ENCODE measurements around the gene TUSC2.

The TUSC2 gene

DNA sequence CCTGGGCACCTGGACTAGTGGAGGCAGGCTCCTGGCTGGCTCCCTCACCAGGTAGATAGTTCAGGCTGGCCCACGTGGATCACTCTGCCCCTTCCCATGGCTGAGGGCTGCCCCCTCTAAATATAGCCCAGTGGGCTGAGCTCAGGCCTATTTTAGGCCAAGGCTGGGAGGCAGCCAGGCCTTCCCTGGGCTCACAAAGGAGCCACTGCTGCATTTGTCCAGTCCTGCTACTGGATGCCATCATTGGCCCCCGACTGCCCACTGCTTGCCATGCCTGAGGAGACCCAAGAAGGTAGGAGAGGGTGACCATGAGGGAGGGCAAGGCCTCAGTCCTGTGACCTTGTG lies 49.2 kb downstream of the TUSC2 start, which contains the start of gene LSMEM2:
Gene LSMEM2 (plus strand): TSS at position 208 of the 345 bp plus-strand sequence. CDS start 27 bp downstream, at position 235.
- Histone ChIP-seq H3K9me3 (ENCODE audit: insufficient read depth, low read length, severe bottlenecking) (no peaks in the 10 kb centered on the region), H3K79me2 (ENCODE audit: insufficient read depth, low read length) (no peaks in the 10 kb centered on the region), H3K36me3 (ENCODE audit: insufficient read depth, low read length) (no peaks in the 10 kb centered on the region), H4K20me1 (ENCODE audit: insufficient read depth, low read length) (no peaks in the 10 kb centered on the region), H2AFZ (ENCODE audit: low read depth, low read length) (no peak within 1 kb of the TSS), H3K4me3 (ENCODE audit: low read depth in 1 of 2, low read length in 2 of 2) (no peak within 1 kb of the TSS), H3K4me1 (ENCODE audit: insufficient read depth, low read length) (no peaks in the 10 kb centered on the region), H3K27me3 (ENCODE audit: insufficient read depth, low read length, poor library complexity) (peaks cover 24% of the 10 kb centered on the region), H3K9ac (ENCODE audit: low read depth, low read length) (no peak within 1 kb of the TSS), H3K27ac (ENCODE audit: low read length) (no peak within 1 kb of the TSS), H3K4me2 (ENCODE audit: insufficient read depth, low read length) (no peak within 1 kb of the TSS)
- TF ChIP-seq, protein P1, sequence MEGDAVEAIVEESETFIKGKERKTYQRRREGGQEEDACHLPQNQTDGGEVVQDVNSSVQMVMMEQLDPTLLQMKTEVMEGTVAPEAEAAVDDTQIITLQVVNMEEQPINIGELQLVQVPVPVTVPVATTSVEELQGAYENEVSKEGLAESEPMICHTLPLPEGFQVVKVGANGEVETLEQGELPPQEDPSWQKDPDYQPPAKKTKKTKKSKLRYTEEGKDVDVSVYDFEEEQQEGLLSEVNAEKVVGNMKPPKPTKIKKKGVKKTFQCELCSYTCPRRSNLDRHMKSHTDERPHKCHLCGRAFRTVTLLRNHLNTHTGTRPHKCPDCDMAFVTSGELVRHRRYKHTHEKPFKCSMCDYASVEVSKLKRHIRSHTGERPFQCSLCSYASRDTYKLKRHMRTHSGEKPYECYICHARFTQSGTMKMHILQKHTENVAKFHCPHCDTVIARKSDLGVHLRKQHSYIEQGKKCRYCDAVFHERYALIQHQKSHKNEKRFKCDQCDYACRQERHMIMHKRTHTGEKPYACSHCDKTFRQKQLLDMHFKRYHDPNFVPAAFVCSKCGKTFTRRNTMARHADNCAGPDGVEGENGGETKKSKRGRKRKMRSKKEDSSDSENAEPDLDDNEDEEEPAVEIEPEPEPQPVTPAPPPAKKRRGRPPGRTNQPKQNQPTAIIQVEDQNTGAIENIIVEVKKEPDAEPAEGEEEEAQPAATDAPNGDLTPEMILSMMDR (IDR thresholded peaks at IDR 0.05; ENCODE audit: borderline replicate concordance, extremely low read depth, low read length, poor library complexity, severe bottlenecking) = no peak
- no peak for TF ChIP-seq EZH2 (IDR thresholded peaks at IDR 0.05; ENCODE audit: borderline replicate concordance, low read depth, low read length, severe bottlenecking)
- no peak for DNase-seq
- ATAC-seq (ENCODE audit: insufficient read depth, low read depth) = no peak

DNA sequence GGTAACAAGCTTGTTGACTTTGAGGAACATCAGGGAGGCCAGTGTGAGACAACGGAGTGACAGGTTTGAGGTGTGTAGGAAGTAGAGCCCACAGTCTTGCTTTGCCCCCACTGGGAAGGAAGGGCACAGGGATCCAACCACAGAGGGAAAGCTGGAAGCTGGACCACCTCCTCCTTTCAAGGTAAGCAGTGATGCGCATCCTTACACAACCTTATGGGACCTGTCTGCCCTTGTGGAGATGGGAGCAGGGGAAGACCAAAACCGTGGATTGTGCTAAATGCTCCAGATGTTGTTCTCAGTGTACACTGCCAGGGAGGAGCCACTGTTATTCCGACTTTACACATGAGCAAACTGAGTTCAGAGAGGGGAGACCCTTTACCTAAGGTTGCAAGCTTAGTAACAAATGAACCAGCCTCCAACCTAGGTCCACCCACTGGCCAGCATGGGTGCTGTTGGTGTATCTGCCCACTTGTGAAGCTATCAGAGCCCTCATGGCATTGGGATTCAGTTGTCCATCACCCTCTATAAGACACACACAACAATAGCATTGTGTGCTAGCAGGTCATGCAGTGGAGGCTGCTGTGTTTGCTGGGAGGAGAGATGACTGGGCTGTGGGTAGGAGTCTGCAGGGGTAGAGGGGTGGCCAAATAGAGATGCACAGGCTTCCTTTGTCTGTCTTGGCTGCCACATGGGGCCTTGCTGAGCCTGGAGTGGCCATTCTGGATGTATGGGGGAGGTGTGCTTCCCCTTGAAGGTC lies 49.7 kb downstream of the TUSC2 start:
- Histone ChIP-seq H3K79me2 (ENCODE audit: insufficient read depth, low read length) (no peaks in the 10 kb centered on the region), H3K36me3 (ENCODE audit: insufficient read depth, low read length) (no peaks in the 10 kb centered on the region), H4K20me1 (ENCODE audit: insufficient read depth, low read length) (no peaks in the 10 kb centered on the region), H3K27me3 (ENCODE audit: insufficient read depth, low read length, poor library complexity) (peaks cover 24% of the 10 kb centered on the region), H2AFZ (ENCODE audit: low read depth, low read length) (no peak overlapping the region), H3K9me3 (ENCODE audit: insufficient read depth, low read length, severe bottlenecking) (no peaks in the 10 kb centered on the region), H3K4me1 (ENCODE audit: insufficient read depth, low read length) (peaks cover under 1% of the 10 kb centered on the region; the same call in 1 of the 2 replicates), H3K27ac (ENCODE audit: low read length) (no peak overlapping the region), H3K4me3 (ENCODE audit: low read depth in 1 of 2, low read length in 2 of 2) (no peak overlapping the region), H3K4me2 (ENCODE audit: insufficient read depth, low read length) (no peak overlapping the region), H3K9ac (ENCODE audit: low read depth, low read length) (no peak overlapping the region)
- no peak for DNase-seq
- TF ChIP-seq, protein P1 (IDR thresholded peaks at IDR 0.05; ENCODE audit: borderline replicate concordance, extremely low read depth, low read length, poor library complexity, severe bottlenecking) = no peak
- TF ChIP-seq EZH2 (IDR thresholded peaks at IDR 0.05; ENCODE audit: borderline replicate concordance, low read depth, low read length, severe bottlenecking) = no peak
- ATAC-seq (ENCODE audit: insufficient read depth, low read depth) = no peak

DNA sequence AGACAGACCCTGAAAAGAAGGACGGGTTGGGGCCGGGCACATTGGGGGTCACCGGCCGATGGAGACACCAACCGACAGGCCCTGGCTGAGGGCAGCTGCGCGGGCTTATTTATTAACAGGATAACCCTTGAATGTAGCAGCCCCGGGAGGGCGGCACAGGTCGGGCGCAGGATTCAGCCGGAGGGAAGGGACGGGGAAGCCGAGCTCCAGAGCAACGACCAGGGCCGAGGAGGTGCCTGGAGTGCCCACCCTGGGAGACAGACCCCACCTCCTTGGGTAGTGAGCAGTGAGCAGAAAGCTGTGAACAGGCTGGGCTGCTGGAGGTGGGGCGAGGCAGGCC lies 51.3 kb downstream of the TUSC2 start:
- no peaks in the 10 kb centered on the region for H3K9me3 ChIP-seq (ENCODE audit: insufficient read depth, low read length, severe bottlenecking)
- H3K9ac ChIP-seq (ENCODE audit: low read depth, low read length) = no peak overlapping the region
- TF ChIP-seq, protein P1 (IDR thresholded peaks at IDR 0.05; ENCODE audit: borderline replicate concordance, extremely low read depth, low read length, poor library complexity, severe bottlenecking) = no peak
- TF ChIP-seq EZH2 (IDR thresholded peaks at IDR 0.05; ENCODE audit: borderline replicate concordance, low read depth, low read length, severe bottlenecking) = no peak

More for the DNA sequence above, 51.3 kb downstream of the TUSC2 start:
- Histone ChIP-seq H3K4me3 (ENCODE audit: low read depth in 1 of 2, low read length in 2 of 2) (no peak overlapping the region), H3K4me1 (ENCODE audit: insufficient read depth, low read length) (peaks cover 8% of the 10 kb centered on the region), H3K79me2 (ENCODE audit: insufficient read depth, low read length) (no peaks in the 10 kb centered on the region), H3K27me3 (ENCODE audit: insufficient read depth, low read length, poor library complexity) (peaks cover 24% of the 10 kb centered on the region), H3K27ac (ENCODE audit: low read length) (no peak overlapping the region), H2AFZ (ENCODE audit: low read depth, low read length) (no peak overlapping the region), H3K36me3 (ENCODE audit: insufficient read depth, low read length) (no peaks in the 10 kb centered on the region), H3K4me2 (ENCODE audit: insufficient read depth, low read length) (no peak overlapping the region), H4K20me1 (ENCODE audit: insufficient read depth, low read length) (no peaks in the 10 kb centered on the region)
- ATAC-seq (ENCODE audit: insufficient read depth, low read depth) = no peak
- no peak for DNase-seq

Measured in DND-41 (cell line).